H9 (cell line): Measurements from ENCODE around the gene MNX1. TPM values are rescaled to one million over a fixed set of nuclear protein-coding genes. Genes with fewer than 3 reads are reported as not detected.

Source experiments
- DNase-seq: peaks from one replicate; pipeline ENCODE4 v3.0.0-alpha.2; 2017
- H2AFZ ChIP-seq: one replicate; pipeline ENCODE4 v1.6.1; 2013; ENCODE audit warnings: mild to moderate bottlenecking, low read length, control low read depth, moderate library complexity
- H2AK5ac ChIP-seq: 2 replicates; pipeline ENCODE4 v1.6.1; 2013; ENCODE audit warnings: low read length, control low read depth, mixed read lengths; ENCODE audit not compliant: insufficient read length
- H2BK120ac ChIP-seq: one replicate; pipeline ENCODE4 v1.6.1; 2013; ENCODE audit warnings: low read depth, mild to moderate bottlenecking, low read length, control low read depth, inconsistent platforms; ENCODE audit not compliant: poor library complexity, severe bottlenecking
- H2BK12ac ChIP-seq: 2 replicates; pipeline ENCODE4 v1.6.1; 2013; ENCODE audit warnings: low read length, control low read depth, mixed read lengths, low read depth; ENCODE audit not compliant: insufficient read length
- H2BK15ac ChIP-seq: 2 replicates; pipeline ENCODE4 v1.6.1; 2013; ENCODE audit warnings: low read depth, low read length, control low read depth
- H2BK20ac ChIP-seq: one replicate; pipeline ENCODE4 v1.6.1; 2013; ENCODE audit warnings: low read depth, mild to moderate bottlenecking, low read length, control low read depth, inconsistent platforms; ENCODE audit not compliant: poor library complexity, severe bottlenecking
- H2BK5ac ChIP-seq: 2 replicates; pipeline ENCODE4 v1.6.1; 2013; ENCODE audit warnings: low read length, control low read depth, mixed read lengths; ENCODE audit not compliant: insufficient read length
- H3K14ac ChIP-seq: 2 replicates; pipeline ENCODE4 v1.6.1; 2013; ENCODE audit warnings: low read length, control low read depth; ENCODE audit not compliant: insufficient read depth
- H3K18ac ChIP-seq: 2 replicates; pipeline ENCODE4 v1.6.1; 2013; ENCODE audit warnings: low read depth, mild to moderate bottlenecking, mixed read lengths, low read length, control low read depth; ENCODE audit not compliant: insufficient read length
- H3K23ac ChIP-seq: 2 replicates; pipeline ENCODE4 v1.6.1; 2013; ENCODE audit warnings: low read length, control low read depth, mixed read lengths, low read depth; ENCODE audit not compliant: insufficient read length
- H3K23me2 ChIP-seq: 2 replicates; pipeline ENCODE4 v1.6.1; 2013; ENCODE audit warnings: low read depth, mild to moderate bottlenecking, mixed read lengths, low read length, control low read depth; ENCODE audit not compliant: insufficient read length, poor library complexity, severe bottlenecking
- H3K27ac ChIP-seq: 2 replicates; pipeline ENCODE4 v1.5.1; 2013; ENCODE audit warnings: low read length, control low read depth, mixed read lengths, low read depth; ENCODE audit not compliant: insufficient read length
- H3K27me3 ChIP-seq: 2 replicates; pipeline ENCODE4 v1.6.1; 2013; ENCODE audit warnings: low read length, control low read depth, inconsistent platforms; ENCODE audit not compliant: insufficient read depth
- H3K4ac ChIP-seq: 2 replicates; pipeline ENCODE4 v1.6.1; 2013; ENCODE audit warnings: low read depth, mild to moderate bottlenecking, control low read depth, inconsistent platforms, low read length, moderate library complexity
- H3K4me1 ChIP-seq: 2 replicates; pipeline ENCODE4 v1.6.1; 2013; ENCODE audit warnings: low read length, control low read depth, inconsistent platforms; ENCODE audit not compliant: insufficient read depth
- H3K4me2 ChIP-seq: 2 replicates; pipeline ENCODE4 v1.6.1; 2013; ENCODE audit warnings: low read length, control low read depth, mixed read lengths; ENCODE audit not compliant: insufficient read length, insufficient read depth
- H3K56ac ChIP-seq: 2 replicates; pipeline ENCODE4 v1.6.1; 2013; ENCODE audit warnings: low read depth, mild to moderate bottlenecking, mixed read lengths, low read length, control low read depth; ENCODE audit not compliant: insufficient read length
- H3K79me1 ChIP-seq: 2 replicates; pipeline ENCODE4 v1.6.1; 2013; ENCODE audit warnings: low read depth, mild to moderate bottlenecking, moderate library complexity, low read length, control low read depth, inconsistent platforms; ENCODE audit not compliant: insufficient read depth, poor library complexity, severe bottlenecking
- H3K79me2 ChIP-seq: 2 replicates; pipeline ENCODE4 v1.6.1; 2013; ENCODE audit warnings: low read length, control low read depth, inconsistent platforms; ENCODE audit not compliant: insufficient read depth
- H3K9ac ChIP-seq: 2 replicates; pipeline ENCODE4 v1.6.1; 2013; ENCODE audit warnings: low read length, control low read depth, mixed read lengths; ENCODE audit not compliant: insufficient read length; ENCODE audit errors: extremely low read depth
- H3K9me3 ChIP-seq: one replicate; pipeline ENCODE4 v1.6.1; 2013; ENCODE audit warnings: low read depth, low read length, inconsistent platforms; ENCODE audit not compliant: control insufficient read depth
- H3T11ph ChIP-seq: one replicate; pipeline ENCODE4 v1.6.1; 2013; ENCODE audit warnings: mild to moderate bottlenecking, low read length, control low read depth, inconsistent platforms
- H4K20me1 ChIP-seq: one replicate; pipeline ENCODE4 v1.6.1; 2013; ENCODE audit not compliant: control insufficient read depth, insufficient read length, insufficient read depth
- H4K5ac ChIP-seq: 2 replicates; pipeline ENCODE4 v1.6.1; 2013; ENCODE audit warnings: low read depth, mild to moderate bottlenecking, mixed read lengths, low read length, control low read depth; ENCODE audit not compliant: insufficient read length
- H4K8ac ChIP-seq: replicated peaks from 2 replicates; pipeline ENCODE4 v1.6.1; 2013; ENCODE audit warnings: low read length, control low read depth, mixed read lengths, low read depth; ENCODE audit not compliant: insufficient read length
- H4K91ac ChIP-seq: 2 replicates; pipeline ENCODE4 v1.6.1; 2013; ENCODE audit warnings: low read depth, mild to moderate bottlenecking, moderate library complexity, mixed read lengths, low read length, control low read depth; ENCODE audit not compliant: insufficient read length
- H3K27ac Mint-ChIP-seq, 3 experiments: 2 replicates in 2 of 3; 3 replicates in 1 of 3; pipeline ENCODE4 v1.8.0; 2020 to 2021; ENCODE audit warnings: mixed read lengths in 3 of 3, mild to moderate bottlenecking in 1 of 3, moderate library complexity in 1 of 3
- H3K27me3 Mint-ChIP-seq: 2 replicates; pipeline ENCODE4 v1.8.0; 2021; ENCODE audit warnings: low read depth, mild to moderate bottlenecking, moderate library complexity, mixed read lengths
- H3K36me3 Mint-ChIP-seq, 3 experiments: 2 replicates in 2 of 3; 3 replicates in 1 of 3; pipeline ENCODE4 v1.8.0; 2020 to 2021; ENCODE audit warnings: low read depth in 3 of 3, mixed read lengths in 3 of 3; ENCODE audit not compliant: insufficient read depth in 1 of 3
- H3K4me1 Mint-ChIP-seq, 2 experiments: 2 replicates each; pipeline ENCODE4 v1.8.0; 2020; ENCODE audit warnings: mixed read lengths in 2 of 2
- H3K4me3 Mint-ChIP-seq, 2 experiments: 2 replicates in 1 of 2; 3 replicates in 1 of 2; pipeline ENCODE4 v1.8.0; 2020 to 2021; ENCODE audit warnings: mild to moderate bottlenecking in 2 of 2, mixed read lengths in 2 of 2, moderate library complexity in 1 of 2
- H3K9me3 Mint-ChIP-seq, 2 experiments: 2 replicates in 1 of 2; 3 replicates in 1 of 2; pipeline ENCODE4 v1.8.0; 2020; ENCODE audit warnings: mild to moderate bottlenecking in 2 of 2, mixed read lengths in 2 of 2, moderate library complexity in 1 of 2
- WGBS: extraction: QIAGEN DNeasy Blood & Tissue Kit; methylation state at CpG from one replicate; pipeline ENCODE4 v1.1.7; 2013; ENCODE audit warnings: missing lambda C conversion rate, low lambda C conversion rate, mixed read lengths; ENCODE audit not compliant: insufficient read length; ENCODE audit errors: extremely low coverage; 5-methylcytosine and 5-hydroxymethylcytosine counted together
- total RNA-seq: library from RNA; stranded (reverse); gene quantifications from 2 replicates; pipeline ENCODE4 v1.2.1, GENCODE V29; 2021
- TF ChIP-seq, protein P1 (sequence below): fragments of 200-600 bp; sonication (generic); conservative IDR thresholded peaks from 3 replicates; pipeline ENCODE4 v1.8.0; 2021; ENCODE audit warnings: antibody characterized with exemption, mild to moderate bottlenecking

MNX1 gene
- total RNA-seq, 1 experiment from 2014 or later: not detected

DNA sequence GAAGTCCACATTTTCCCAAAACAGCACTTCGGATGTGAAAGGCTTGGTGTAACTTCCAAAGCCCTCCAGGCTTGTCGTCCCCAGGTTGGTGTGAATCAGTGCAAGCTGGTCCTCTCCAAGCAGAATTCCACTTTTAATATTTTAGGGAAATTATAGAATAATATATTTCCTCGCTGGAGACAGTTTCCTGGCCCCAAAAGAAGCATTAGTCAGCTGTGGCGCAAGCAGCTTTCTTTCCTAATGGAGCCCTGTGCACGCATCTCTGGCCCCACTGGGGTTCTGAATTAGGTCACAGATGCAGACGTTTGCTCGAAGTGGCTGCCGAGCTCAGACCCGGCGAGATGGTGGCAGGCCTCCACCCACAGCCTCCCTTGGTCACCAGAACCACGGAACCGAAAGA, 33.3 kb upstream of the MNX1 start:
- Histone ChIP-seq H2BK12ac (no peak overlapping the region), H3K23ac (no peak overlapping the region), H3K4ac (no peak overlapping the region), H3K4me1 (no peaks in the 10 kb centered on the region), H4K20me1 (no peaks in the 10 kb centered on the region), H2AK5ac (no peak overlapping the region), H3K9me3 (no peaks in the 10 kb centered on the region), H3K79me1 (no peaks in the 10 kb centered on the region), H4K8ac (no peak overlapping the region), H3T11ph (no peak overlapping the region), H4K5ac (no peak overlapping the region), H3K27me3 (no peaks in the 10 kb centered on the region), H2BK120ac (no peak overlapping the region), H2BK15ac (no peak overlapping the region), H3K23me2 (no peaks in the 10 kb centered on the region), H2BK20ac (no peak overlapping the region), H3K18ac (no peak overlapping the region), H2AFZ (no peak overlapping the region), H3K56ac (no peak overlapping the region), H3K9ac (no peak overlapping the region), H3K79me2 (no peaks in the 10 kb centered on the region), H2BK5ac (no peak overlapping the region), H4K91ac (no peak overlapping the region), H3K27ac (no peak overlapping the region), H3K4me2 (no peak overlapping the region), H3K14ac (no peak overlapping the region)
- TF ChIP-seq, protein P1, sequence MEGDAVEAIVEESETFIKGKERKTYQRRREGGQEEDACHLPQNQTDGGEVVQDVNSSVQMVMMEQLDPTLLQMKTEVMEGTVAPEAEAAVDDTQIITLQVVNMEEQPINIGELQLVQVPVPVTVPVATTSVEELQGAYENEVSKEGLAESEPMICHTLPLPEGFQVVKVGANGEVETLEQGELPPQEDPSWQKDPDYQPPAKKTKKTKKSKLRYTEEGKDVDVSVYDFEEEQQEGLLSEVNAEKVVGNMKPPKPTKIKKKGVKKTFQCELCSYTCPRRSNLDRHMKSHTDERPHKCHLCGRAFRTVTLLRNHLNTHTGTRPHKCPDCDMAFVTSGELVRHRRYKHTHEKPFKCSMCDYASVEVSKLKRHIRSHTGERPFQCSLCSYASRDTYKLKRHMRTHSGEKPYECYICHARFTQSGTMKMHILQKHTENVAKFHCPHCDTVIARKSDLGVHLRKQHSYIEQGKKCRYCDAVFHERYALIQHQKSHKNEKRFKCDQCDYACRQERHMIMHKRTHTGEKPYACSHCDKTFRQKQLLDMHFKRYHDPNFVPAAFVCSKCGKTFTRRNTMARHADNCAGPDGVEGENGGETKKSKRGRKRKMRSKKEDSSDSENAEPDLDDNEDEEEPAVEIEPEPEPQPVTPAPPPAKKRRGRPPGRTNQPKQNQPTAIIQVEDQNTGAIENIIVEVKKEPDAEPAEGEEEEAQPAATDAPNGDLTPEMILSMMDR: no peak
- Mint-ChIP-seq H3K4me3 (no peak overlapping the region), H3K36me3 (no peaks in the 10 kb centered on the region), H3K27ac (no peak overlapping the region), H3K9me3 (no peaks in the 10 kb centered on the region), H3K27me3 (peaks cover 18% of the 10 kb centered on the region), H3K4me1 (peaks cover 0 to 9% of the 10 kb centered on the region in 2 experiments; a peak in 2 of 4 replicates)
- no CpG with 5 or more reads among the region's 12 CpGs for WGBS
- DNase-seq: no peak
